ENCODE results near the gene ACACA. TPM values are rescaled to one million over a fixed set of nuclear protein-coding genes. Genes with fewer than 3 reads are reported as not detected.

The ACACA gene
- total RNA-seq, 4 donors from 2014 or later: 47.9 to 56.2 (median 51.4) TPM

GRCh38 chr17:37322826-37323561 lies 83.6 kb downstream of the ACACA start:
- Histone ChIP-seq H3K9me3 (no peaks in the 10 kb centered on the region), H3K27ac (no peak overlapping the region), H3K36me3 (peaks cover 15% of the 10 kb centered on the region), H3K27me3 (no peaks in the 10 kb centered on the region), H3K4me1 (no peaks in the 10 kb centered on the region), H3K4me3 (no peak overlapping the region)
- no peak for TF ChIP-seq CTCF (IDR thresholded peaks at IDR 0.05)
- no peak for TF ChIP-seq POLR2A (IDR thresholded peaks at IDR 0.05)
- TF ChIP-seq EP300 (IDR thresholded peaks at IDR 0.05): no peak
- TF ChIP-seq POLR2AphosphoS5 (IDR thresholded peaks at IDR 0.05): no peak
- 90% methylated on average over 7 of the region's 7 CpGs for WGBS
- DNase-seq (ENCODE audit: low spot score in 2 of 2): no peak

- H3K9me3 ChIP-seq: no peaks in the 10 kb centered on the region
- no peaks in the 10 kb centered on the region for H3K4me1 ChIP-seq
- WGBS: 94% methylated on average over 1 of the region's 1 CpG
- no peaks in the 10 kb centered on the region for H3K27me3 ChIP-seq
- peaks cover 12% of the 10 kb centered on the region for H3K36me3 ChIP-seq
- DNase-seq (ENCODE audit: low spot score in 2 of 2): no peak
- TF ChIP-seq EP300 (IDR thresholded peaks at IDR 0.05): no peak
- no peak for TF ChIP-seq POLR2AphosphoS5 (IDR thresholded peaks at IDR 0.05)
- no peak for TF ChIP-seq CTCF (IDR thresholded peaks at IDR 0.05)
- TF ChIP-seq POLR2A (IDR thresholded peaks at IDR 0.05): no peak
- H3K27ac ChIP-seq: no peak overlapping the region
- H3K4me3 ChIP-seq: no peak overlapping the region
Measured at GRCh38 chr17:37322106-37322505, 84.5 kb downstream of the ACACA start.

GRCh38 chr17:37318931-37319594 lies 87.6 kb downstream of the ACACA start:
- Histone ChIP-seq H3K36me3 (no peaks in the 10 kb centered on the region), H3K27me3 (no peaks in the 10 kb centered on the region), H3K4me1 (no peaks in the 10 kb centered on the region), H3K27ac (no peak overlapping the region), H3K4me3 (no peak overlapping the region), H3K9me3 (no peaks in the 10 kb centered on the region)
- TF ChIP-seq CTCF (IDR thresholded peaks at IDR 0.05) (no peak), POLR2AphosphoS5 (IDR thresholded peaks at IDR 0.05) (no peak), POLR2A (IDR thresholded peaks at IDR 0.05) (no peak), EP300 (IDR thresholded peaks at IDR 0.05) (no peak)
- no peak for DNase-seq (ENCODE audit: low spot score in 2 of 2)
- WGBS: 78% methylated on average over 3 of the region's 3 CpGs

- Histone ChIP-seq H3K36me3 (no peaks in the 10 kb centered on the region), H3K27me3 (no peaks in the 10 kb centered on the region), H3K4me1 (no peaks in the 10 kb centered on the region), H3K4me3 (no peak overlapping the region), H3K9me3 (no peaks in the 10 kb centered on the region), H3K27ac (no peak overlapping the region)
- TF ChIP-seq POLR2AphosphoS5 (IDR thresholded peaks at IDR 0.05): no peak
- TF ChIP-seq POLR2A (IDR thresholded peaks at IDR 0.05): no peak
- no peak for DNase-seq (ENCODE audit: low spot score in 2 of 2)
Measured at GRCh38 chr17:37317867-37318266, 88.8 kb downstream of the ACACA start.

GRCh38 chr17:37315601-37316000 lies 91.0 kb downstream of the ACACA start:
- Histone ChIP-seq H3K9me3 (no peaks in the 10 kb centered on the region), H3K27ac (no peak overlapping the region), H3K27me3 (no peaks in the 10 kb centered on the region), H3K36me3 (no peaks in the 10 kb centered on the region), H3K4me1 (no peaks in the 10 kb centered on the region), H3K4me3 (no peak overlapping the region)
- TF ChIP-seq POLR2AphosphoS5 (IDR thresholded peaks at IDR 0.05) (no peak), EP300 (IDR thresholded peaks at IDR 0.05) (no peak), CTCF (IDR thresholded peaks at IDR 0.05) (no peak), POLR2A (IDR thresholded peaks at IDR 0.05) (no peak)
- DNase-seq (ENCODE audit: low spot score in 2 of 2): no peak

Measured in suprapubic skin (tissue), 4 donors.